Activated CD8-positive, alpha-beta memory T cell treated with anti-CD3 and anti-CD28 coated beads, Interleukin-2, amount 50 U/mL, for 48 hours (primary cell): Measurements from ENCODE around the gene IL1RN.

Source experiments
- DNase-seq: peaks from one replicate; pipeline ENCODE4 v3.0.0-alpha.2; 2020

The IL1RN gene

DNA sequence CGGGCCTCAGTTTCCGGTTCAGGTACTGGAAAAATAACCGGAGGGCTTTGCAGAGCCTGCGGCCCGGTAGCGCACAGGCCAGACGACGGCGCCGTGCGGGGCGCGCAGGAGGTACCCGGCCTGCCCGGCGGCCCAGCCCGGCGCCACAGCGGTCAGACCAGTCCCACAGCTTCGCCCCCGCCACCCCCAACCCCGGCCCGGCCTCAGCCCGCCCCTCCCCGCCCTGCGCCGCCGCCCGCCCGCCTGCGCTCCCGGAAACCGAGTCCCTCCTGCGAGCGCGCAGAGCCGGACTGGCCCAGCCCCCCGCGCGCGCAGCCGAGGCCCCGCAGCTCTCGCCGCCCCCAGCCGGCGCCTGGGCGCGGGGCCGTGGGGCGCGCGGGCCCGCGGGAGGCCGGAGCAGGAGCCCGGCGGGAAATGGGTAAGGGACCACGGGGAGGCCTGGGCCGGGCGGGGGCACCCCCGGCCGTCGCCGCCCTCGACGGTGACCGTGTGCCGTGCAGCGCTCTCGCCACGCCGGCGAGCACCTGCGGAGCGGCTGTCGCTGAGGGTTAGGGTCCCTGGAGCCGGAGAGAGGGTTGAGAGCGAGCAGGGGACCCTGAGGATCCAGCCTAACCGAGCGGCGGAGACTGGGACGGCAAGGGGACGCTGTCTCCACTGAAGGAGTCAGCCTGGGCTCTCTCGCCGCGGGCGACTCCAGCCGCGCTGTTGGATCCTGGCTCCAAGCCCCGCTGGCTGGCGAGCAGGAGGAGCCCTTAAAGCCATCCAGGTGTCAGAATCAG lies 29.9 kb downstream of the IL1RN start:
- DNase-seq, result peak; percentile 74

DNA sequence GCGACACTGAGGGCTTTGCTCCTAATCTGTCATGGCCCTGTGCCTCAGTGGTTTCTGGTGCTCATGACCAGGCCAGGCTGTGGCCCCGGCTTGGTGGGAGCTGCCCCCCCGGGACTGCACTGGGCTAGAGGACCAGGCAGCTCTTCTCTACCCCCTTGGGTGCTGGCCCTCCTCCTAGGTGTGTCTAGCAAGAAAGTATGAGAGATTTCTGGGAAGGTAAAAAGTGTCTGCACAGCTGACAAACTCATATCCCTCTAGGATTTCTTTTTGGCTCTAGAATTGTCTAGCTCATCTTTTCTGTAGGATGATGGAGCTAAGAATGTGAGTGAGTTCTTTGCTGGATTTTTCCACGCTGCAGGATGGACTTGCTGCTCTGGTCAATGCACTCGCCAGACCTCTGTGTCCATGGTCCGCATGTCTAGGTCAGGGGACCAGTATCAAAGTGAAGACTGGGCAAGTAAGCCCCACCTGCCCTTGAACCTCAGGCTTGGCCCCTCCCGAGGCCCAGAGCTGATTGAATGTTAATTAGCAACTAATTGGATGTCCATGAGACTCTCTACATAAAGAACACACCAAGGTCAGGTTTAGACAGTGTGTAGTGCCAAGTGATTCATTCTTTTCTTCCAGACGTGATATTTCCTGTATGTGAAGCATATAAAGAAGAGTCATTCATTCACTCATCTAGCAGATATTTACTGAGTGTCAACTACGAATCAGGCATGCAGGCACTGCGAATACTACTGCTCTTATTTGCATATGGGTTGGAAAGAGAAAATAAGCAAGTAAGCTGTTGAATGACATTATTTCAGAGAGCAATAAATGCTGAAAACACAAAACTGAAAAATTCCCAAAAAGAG lies 30.7 kb downstream of the IL1RN start:
- peak; percentile 49 for DNase-seq

DNA sequence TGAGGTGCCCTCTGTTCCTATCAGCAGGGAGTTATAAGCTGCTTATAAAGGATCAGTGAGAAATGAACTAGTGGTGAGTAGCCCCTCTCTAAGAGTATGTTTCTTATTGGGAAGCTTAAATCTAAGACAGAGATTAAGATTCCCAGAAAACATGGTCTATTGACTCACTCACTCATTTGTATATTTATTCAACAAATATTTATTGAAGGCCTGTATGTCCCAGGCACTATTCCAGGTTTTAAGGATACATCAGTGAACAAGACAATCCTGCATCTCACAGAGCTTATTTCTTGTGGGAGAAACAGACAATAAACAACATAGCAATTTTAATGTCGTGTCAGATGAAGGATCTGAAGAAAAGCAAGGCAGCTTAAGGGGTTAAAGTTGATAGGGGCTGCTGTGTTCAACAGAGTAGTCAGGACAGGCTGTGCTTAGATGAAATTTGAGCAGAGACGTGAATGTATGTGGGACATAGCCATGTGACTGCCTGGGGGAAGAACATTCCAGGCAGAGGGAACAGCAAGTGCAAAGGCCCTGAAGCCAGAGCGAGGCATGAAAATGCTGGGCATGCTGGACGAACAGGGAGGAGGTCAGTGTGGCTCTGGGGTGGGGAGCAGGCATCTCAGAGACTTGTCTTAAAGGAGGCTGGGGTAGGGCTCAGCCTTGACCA lies 31.6 kb downstream of the IL1RN start:
- DNase-seq, result peak; percentile 38

DNA sequence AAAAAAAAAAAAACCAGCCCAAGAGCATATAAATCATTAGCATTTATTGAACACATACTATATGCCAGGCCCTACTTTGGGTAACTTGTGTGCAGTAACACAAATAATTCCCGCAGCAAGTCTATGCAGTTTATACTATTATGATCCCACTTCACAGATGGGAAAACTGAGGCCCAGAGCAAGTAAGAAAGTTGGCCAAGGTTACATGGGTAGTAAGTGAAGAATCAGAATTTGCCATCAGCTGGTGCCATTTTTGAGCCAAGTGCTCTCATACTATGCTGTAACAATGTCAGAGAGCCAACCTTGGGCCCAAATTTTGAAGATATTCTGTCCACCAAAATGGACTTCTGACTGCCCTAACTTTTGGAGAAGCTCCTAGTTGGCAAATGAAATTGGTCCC lies 32.9 kb downstream of the IL1RN start:
- DNase-seq, result no peak

DNA sequence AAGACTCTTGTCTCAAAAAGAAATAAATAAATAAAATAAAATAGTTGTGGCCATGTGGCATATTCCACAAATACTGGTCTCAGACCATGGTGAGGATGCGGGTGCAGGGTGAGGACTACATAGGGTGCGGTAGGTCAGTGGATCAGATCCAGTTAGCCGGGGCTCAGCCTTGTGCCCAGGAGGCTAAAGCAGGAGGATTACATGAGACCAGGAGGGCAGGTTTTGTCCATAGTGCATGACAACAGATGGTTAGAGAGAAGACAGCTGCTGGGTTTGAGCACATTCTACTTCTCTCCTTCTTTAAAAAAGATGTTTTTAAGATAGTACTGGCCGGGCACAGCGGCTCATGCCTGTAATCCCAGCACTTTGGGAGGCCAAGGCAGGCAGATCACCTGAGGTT lies 33.6 kb downstream of the IL1RN start:
- DNase-seq, result peak; percentile 42

DNA sequence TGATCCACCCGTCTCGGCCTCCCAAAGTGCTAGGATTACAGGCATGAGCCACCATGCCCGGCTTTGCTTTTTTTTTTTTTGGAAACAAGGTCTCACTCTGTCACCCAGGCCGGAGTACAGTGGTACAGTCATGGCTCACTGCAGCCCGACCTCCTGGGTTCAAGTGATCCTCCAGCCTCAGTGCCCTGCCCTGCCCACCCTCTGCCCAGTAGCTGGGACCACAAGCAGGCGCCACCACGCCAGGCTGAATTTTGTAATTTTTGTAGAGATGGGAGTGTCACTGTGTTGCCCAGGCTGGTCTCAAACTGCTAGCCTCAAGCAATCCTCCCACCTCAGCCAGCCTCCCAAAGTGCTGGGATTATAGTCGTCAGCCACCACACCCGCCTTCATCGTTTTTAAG lies 34.8 kb downstream of the IL1RN start:
- no peak for DNase-seq

DNA sequence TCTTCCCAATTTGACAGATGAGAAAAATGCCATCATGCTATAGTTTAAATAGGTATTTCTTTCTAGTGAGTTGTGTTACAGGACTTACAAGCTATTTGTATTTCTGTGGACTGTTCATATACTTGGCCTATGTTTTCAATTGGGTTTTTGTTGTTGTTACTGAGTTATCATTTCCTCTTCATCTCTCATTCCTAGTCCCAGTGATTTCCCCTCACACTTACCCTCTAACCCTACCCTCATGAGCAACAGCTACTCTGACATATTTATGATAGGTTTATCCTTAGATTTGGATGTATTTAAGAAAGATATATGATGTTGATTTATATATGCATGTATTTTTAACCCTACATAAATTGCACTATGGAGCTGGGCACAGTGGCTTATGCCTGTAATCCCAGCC lies 35.5 kb downstream of the IL1RN start:
- no peak for DNase-seq

DNA sequence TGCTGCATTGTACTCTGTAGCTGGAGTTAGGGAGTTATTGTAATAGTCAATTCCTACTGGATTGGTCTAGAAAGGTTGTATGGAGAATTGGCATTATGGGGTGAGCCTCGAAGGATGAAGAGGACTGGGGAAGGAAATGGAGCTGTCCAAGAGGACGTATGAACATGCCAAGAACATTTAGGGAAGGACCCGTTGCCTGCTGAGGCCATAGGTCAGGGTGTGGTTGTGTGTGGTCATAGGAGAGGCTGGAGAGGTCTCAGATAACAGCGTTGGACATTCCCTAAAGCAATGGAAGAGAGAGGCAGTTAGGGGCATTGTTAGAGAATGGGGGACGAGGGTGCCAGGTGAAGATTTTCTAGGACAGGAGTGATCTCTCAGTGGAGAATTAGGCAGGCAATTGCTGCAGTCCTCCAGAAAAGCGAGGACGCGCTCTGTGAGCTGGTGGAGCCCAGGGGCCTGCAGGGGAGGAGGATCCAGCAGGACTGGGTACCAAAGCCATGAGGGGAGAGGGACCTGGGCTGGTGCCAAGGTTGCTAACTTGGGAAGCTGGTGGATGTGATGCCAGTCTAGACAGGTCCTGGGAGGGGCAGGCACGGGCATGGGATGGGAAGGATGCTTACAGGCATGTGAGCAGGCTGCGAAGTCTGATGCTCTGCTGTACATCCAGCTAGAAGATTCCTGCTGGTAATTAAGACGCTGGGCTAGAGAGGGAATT lies 37.0 kb downstream of the IL1RN start:
- no peak for DNase-seq

DNA sequence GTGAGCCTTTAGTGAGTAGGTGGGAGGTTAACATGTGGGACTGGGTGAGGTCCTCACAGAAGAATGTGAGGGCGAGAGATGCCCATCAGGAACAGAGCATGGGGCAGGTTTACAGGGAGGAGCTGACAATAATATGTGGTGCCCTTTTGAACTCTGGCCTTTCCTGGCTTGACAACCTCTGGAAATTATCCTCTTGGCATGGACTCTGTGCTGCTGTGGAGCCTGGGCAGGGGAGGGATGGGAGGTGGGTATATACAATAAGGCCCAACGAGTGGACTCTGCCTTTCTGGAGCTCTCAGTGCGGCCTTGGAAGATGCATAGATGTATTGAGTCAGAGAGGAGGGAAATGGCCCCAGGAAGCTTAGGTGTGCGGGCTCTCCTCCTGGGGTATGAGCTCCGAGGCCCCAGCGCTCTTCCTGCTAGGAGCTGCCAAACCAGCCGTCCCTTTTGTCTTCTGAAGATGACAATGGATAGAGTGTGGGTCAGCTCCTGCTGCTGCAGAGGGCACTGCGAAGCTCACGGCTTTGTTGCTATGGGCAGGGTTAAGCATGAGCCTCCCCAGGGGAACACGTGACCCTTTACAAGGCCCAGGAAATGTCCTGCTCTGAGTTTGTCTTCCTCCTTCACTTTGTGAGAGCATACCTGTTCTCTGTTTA lies 37.7 kb downstream of the IL1RN start:
- DNase-seq, result no peak

DNA sequence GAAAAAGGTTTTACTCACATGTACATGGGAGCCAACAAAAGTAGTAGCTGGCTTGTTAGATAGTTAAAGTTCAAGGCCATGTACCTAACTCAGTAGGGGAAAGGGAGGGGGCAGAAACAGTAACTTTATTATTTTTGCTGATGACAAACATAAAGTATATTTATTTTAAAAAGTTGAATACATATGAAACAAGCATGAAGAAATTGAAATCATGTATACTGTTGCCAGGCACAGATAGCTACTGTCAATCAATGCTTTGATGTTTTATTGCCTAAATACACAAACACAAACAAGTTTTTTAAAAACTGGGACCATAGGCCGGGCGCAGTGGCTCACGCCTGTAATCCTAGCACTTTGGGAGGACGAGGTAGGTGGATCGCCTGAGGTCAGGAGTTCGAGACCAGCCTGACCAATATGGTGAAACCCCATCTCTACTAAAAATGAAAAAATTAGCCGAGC lies 38.8 kb downstream of the IL1RN start:
- peak; percentile 37 for DNase-seq

DNA sequence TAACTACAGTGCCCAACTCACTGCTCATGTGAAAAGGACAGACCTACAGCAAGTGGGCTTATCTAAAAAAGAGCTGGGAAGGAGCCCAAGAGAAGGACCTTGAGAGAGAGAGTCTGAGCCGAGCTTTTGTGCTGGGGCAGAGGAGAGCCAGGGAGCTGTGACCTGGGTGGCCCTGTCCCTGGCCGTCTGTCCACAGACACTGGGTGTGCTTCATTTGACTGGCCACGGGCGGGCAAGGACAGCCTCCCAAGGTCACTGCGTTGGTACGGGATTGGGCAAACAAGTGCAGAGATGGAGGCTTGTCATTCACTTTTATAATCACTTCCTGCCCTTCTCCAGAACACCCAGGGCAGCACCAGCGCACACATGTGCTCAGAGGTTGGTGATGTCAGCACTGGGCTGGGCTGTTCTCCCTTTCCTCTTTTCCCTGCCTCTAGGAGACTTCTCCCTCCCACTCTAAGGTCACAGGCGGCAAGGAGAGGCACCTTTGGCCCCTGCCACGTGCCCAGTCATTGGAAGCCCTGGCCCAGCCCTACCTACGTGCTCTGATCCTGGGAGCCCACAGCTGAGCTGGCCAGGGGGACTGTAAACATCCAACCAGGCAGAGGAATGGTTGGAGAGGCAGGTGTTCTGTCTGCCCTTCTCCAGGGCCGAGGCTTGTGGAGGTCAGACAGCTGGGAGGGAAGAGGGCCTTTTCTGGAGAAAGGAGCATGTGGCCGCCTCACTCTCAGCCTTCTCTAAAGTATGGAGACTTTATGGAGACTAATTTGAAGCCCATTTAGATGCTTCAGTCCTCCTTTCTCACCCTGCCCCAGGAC lies 39.9 kb downstream of the IL1RN start:
- DNase-seq, result peak; percentile 69

DNA sequence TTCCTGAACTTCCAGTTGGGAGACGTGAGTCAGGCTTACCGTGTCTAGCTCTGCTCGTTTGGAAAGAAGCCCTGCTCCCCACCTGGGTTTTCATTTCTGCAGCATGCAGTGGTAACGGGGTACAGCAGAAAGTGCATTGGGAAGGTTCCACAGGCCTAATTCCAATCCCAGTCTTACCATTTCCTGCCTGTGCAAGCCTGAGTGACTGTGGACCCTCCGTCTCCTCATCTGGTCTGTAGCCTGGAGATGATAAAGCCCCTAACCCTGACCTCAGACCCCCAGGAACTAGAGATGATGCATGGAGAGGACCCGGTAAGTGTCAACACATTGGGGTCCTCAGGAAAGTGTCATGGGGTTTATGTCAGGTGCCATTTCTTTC lies 40.6 kb downstream of the IL1RN start:
- DNase-seq, result peak; percentile 51

DNA sequence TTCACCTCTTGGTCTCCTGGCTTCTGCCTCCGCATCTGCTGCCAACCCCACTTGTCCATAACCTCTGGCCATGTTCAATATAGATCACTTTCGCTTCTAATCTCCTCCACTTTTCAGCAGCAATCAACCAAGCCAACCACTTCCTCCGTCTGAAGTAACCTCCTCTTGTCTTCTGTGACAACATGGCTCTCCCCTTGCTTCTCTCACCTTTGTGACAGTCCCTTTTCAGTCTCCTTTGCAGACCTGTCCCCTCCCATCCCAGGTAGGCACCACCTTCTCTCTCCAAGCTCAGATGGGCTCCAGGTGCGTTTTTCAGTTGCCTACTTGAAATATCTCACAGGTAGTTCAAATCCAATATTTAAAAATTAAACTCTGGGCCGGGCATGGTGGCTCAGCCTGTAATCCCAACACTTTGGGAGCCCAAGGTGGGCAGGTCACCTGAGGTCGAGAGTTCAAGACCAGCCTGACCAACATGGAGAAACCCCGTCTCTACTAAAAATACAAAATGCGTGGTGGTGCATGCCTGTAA lies 41.7 kb downstream of the IL1RN start:
- peak; percentile 52 for DNase-seq

DNA sequence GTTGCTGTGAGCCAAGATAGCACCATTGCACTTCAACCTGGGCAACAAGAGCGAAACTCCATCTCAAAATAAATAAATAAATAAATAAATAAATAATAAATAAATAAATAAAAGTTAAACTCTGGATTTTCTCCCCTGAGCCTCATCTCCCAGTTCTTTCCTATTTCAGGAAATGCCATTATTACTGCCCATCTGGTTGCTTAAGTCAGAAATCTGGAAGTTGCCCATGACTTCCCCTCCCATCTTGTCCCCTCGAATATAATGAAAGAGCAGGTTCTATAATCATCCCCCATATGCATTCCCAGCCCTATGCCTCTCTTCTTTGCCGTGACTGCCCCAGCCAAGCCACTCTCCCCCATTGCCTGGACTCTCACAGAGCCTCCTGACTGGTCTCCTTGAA lies 42.2 kb downstream of the IL1RN start:
- peak; percentile 43 for DNase-seq

DNA sequence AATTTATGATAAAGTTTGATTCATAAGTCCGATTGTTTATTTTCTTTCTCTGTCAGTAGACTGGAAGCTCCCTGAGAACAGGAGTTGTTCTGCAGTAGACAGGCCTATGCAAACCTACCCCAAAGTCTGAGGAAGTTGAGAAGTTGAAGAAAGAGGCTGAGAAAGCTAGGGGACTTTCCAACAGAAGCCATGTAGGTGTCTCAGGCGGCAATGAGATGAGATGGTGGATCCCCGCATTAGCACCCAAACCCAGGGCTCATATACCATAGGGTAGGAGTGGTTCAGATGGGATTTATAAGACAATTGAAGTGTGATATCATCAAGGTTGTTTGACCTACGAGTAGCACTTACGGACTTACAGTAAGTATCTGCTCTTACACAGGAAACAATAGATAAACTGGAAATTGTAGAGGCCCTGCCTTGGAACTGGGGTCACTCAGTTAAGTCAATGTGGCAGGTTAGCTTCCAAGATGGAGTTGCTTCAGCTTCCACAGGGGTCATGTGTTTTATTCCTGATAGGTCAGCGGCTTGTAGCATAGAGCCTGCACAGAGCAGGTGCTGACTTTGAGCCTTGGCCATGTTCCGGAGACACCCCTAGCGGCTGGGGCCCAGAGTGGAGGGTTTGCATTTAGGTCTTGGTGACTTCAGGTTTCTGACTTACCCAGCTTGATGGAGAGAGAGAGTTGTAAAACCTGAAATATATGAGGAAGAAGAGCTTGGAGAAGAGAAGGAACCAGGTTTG lies 44.1 kb downstream of the IL1RN start:
- DNase-seq, result peak; percentile 46

DNA sequence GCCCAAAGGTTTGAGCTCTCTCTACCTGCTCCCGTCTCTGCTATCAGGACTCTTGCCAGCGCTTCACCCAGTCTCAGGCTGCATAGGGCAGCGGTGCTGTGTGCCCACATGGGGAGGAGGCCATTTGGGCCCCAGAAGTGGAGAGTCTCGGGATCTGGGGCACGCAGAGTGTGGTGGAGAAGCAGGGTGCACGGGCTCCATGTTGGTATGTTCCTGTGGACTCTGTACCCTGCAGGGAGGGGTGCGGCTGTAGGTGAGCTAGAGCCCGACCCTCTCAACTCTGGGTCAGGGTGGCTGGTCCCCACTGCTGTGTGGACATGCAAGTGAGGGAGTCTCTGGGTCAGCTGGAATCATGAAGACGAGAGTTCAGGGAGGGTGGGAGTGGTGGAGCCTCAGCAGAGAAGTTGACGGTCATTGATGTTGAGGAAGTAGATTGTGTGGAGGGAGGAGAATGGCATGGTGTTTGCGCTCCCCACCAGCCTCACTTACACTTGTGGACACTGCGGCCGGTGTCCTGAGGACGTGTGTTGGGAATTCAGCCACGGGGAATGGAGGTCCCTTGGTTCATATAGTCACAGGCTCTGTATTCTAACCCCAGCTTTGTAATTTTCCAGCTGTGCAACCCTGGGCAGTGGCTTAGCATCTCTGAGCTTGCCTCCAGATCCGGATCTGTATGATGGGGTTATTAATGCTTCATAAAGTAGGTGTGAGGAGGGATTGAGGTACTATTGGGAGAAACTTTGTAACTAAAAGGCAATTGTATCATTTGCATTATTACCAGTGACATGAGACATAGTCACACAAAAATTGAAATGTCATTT lies 45.5 kb downstream of the IL1RN start:
- no peak for DNase-seq

DNA sequence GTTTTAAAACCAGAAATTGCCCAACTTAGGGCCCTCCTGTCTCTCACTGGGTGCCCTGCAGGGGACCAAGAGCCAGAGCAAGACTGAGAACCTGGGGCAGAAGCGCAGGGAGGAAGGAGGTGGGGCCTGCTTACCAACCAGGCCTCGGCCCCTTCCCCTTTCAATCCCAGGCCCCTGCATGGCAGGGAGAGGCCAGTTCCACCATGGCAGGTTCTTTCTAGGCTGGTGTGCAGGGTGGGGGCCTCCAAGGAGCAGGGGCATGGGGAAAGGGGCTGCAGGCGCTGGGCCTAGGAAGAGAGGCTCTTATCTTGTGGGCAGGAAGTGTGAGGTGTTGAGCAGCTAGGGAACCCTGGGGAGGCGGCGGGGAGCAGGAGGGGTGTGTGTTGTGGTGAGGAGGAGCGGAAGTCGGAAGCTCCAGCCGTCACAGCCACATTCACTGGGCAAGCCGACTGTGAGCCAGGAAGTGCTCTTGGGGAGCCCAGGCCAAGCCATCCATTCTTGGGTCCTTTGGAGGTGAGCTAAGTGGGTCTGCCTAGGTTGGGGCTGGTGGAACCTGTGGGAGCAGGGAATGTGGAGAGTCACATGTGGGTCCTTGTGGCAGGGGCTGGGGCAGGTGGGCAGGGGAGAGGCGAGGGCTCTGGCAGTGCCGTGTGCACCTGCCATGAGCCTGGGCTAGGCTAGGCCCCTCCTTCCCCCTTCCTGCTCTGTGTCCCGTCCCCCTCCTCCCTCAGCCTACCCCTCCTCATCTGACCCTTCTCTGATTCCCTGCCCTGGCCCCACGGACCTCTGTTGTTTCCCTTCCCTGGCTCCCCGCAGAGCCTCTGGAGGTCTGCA lies 46.4 kb downstream of the IL1RN start, which contains the start of gene PSD4:
PSD4 (plus strand) TSS at position 430 of the 834 bp plus-strand sequence. CDS start 8,486 bp downstream, outside the sequence.
- DNase-seq, result peak; percentile 89

DNA sequence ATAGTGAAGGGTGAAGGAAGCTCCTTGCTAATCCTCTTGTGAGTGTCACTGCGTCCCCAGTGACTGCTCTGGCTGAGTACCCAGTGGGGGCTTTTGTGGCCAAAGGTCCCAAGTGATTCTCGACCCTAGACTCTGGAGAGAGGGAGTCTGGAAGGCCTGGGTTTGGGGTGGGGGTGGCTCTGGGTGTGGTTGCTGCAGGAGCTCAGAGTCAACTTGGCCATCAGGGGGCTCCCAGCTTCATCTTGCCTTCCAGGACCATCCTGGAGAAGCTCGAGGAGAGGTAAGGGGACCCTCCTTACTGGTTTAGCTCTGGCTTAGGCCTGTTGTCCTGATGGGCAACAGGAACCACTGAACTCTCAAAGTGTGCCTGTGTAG lies 47.0 kb downstream of the IL1RN start:
- no peak for DNase-seq
